Skin of body (tissue), 2 donors: ENCODE data around the gene CASZ1. TPM values are rescaled to one million over a fixed set of nuclear protein-coding genes. Genes with fewer than 3 reads are reported as not detected.
A peak's percentile ranks its signal among the peaks of the same experiment; 100 is the strongest.

Experiments used
- DNase-seq: peaks from one replicate; lab custom pipeline; 2025; lab: John Stamatoyannopoulos, UW
- total RNA-seq: library from RNA; depleted of rRNA; stranded (reverse); fragments of >200 nt; gene quantifications from one replicate; pipeline ENCODE4 v1.2.3, GENCODE V29; 2014

CASZ1 gene
- total RNA-seq, 1 donor from 2014 or later = 34.0 TPM

DNA sequence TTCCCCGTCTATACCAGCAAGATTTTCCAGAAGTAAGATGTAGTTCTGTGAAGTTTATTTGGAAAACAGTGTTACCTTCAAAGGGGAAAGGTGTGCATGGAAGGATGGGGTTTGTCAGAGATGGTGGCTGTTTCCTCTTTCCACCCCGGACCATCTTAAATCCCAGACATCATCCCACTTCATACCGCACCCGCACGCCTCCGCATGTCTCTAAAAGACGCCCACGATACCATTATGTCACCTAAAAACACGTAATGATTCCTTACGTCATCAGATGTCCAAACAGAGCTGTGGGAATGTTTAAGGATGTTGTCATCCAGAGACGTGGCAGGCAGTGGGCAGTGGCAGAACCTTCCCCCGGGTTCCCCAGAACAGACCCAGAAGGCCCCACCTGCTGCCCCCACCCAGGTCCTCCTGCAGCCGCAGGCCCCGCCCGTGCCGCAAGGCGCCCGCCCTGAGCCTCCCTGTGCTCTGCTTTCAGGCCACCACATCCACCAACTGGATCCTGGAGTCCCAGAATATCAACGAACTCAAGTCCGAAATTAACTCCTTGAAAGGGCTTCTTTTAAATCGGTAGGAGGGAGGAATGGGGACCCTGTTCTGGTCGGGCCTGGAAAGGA lies 169.5 kb downstream of the CASZ1 start:
- DNase-seq = no peak

DNA sequence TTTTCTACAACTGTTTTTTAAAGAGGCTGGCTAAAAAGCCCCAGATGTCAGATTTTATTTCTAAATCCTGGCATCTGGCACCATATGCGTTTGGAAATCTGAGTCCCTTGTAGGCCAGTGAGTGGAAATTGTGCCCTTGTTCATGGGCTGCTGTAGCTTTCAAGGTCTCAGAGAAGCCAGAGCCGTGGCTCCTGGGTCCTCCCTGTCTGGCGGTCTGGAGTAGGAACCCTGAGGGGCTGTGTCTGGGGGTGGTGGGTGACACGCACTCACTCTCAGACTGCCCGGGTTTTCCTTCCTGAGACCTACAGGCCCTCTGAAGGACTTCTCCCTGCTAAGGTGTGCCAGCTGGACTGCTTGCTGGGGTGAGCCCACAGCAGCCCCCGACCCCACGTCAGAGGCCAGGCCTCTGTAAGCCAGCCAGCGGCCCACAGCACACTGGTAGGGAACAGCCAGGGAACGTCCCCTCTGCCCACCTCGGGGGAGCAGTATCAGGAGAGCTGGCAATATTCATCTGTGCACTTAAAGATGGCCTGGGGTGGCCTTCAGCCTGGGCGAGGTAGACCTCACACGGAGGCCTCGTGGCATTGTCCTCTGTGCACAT lies 170.2 kb downstream of the CASZ1 start:
- DNase-seq = peak; percentile 69

GRCh38 chr1:10625554-10625953 lies 170.9 kb downstream of the CASZ1 start:
- DNase-seq = peak; percentile 69

DNA sequence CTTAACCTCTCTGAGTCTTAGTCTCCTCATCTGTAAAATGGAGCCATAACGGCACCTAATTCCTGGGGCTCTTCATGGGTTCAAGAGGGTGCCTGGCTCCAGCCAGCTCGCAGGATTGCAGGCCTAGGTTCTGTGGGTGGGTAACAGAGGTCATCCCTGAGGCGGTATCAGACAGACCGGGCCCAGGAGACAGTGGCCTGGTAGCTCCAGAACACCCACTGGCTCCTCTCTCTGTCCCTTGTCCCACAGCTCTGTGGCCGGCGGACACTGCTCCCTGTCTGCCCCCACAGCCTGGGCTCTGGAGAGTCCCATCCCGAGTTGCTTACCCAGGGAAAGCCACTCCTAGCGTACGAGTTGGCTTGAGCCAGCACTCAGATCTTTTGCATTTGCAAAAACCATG lies 171.4 kb downstream of the CASZ1 start:
- no peak for DNase-seq

- DNase-seq = no peak
Measured at GRCh38 chr1:10624256-10625050, 172.0 kb downstream of the CASZ1 start.

- DNase-seq = no peak
Measured at GRCh38 chr1:10623686-10624145, 172.7 kb downstream of the CASZ1 start.

DNA sequence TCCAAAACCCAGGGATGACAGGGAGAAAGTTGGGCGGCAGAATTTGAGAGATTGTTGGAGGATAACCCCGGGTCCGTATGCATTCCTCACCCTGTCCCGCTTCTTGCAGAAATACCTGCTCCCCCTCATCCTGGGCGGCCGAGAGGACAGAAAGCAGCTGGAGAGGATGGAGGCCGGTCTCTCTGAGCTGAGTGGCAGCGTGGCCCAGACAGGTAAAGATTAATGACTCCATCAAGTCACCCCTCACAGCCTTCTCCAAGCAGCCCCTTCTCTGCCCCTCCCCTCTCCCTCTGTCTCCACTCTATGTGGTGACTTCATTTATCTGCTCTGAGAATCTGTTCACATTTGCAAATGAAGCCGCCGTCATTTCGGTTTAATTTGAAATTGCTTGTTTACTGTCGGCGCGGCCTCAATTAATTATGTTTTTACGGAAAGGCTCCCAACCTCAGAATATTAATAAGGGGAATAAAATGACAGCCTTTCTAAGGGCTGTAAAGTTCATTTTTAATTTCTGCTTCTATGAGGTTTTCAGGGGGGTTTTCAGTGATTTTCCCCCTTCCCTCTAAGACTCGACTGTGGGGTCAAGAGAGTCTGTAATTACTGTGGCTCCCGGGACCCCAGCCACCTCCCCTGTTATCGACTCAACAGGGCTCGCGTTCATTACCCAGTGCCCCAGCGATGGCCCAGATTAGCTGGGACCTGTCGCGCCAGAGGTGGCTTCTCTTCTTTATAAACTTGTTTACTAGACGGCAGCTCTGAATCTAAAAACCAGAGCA lies 173.3 kb downstream of the CASZ1 start:
- DNase-seq = no peak

- no peak for DNase-seq
Measured at GRCh38 chr1:10621906-10622305, 174.5 kb downstream of the CASZ1 start.

DNA sequence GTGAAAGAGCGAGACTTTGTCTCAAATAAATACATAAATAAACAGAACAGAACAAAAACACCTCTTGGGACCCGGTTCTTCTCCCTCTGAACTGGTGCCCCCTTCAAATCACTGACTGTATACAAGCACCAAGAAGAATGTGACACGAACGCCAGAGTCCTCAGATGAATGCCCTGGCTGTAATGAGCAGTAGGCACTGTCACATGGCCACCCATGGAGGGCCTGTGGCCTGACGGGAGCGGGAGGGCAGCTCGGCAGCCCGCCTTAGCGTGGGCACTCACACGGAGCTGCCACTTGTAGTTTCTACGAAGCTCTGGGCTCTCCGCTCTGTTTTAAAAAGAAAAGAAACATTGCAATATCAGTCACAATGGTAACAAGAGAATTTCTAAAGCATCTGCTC lies 175.7 kb downstream of the CASZ1 start:
- DNase-seq = no peak

DNA sequence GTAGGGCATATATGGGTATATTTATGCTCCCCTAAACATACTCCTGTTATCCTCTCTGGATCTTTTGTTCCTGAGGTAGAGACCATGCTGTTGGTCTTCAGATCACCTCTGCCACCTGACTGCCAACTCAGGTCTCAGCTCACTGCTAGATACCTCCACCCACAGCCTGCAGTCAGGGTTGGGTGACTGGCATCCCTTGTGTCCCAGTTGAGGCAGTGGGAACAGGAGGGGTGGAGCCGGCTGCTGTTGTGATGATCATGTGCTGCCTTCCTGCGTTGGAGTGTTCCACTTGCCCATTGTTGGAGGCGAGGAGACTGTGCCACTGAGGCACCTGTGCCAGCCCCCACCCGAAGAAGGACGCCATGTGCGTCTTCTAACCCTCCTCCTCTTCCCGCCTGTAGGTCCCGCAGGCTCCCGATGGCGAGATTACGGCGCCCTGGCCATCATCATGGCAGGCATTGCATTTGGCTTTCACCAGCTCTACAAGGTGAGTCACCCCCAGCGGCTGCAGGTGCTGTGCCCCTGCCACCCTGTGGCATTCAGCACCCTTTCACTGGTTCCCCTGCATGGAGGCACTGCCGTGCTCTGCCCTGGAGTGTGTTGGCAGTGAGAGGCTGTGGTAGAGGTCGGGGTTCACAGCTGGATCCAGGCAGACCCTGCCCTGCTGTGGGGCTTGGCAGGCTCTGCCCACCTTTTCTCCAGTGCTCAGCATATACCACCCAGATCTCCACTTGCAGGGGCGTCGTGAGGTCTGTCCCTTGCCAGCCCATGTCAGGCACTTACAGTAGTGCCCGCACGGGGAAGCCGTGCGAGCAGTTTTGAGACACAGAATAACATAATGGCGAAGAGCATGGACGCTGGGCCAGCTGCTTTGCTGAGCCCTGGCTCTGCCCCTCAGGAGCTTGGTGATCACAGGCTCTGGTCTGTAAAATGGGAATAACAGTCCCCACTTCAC lies 178.2 kb downstream of the CASZ1 start:
- DNase-seq = no peak

DNA sequence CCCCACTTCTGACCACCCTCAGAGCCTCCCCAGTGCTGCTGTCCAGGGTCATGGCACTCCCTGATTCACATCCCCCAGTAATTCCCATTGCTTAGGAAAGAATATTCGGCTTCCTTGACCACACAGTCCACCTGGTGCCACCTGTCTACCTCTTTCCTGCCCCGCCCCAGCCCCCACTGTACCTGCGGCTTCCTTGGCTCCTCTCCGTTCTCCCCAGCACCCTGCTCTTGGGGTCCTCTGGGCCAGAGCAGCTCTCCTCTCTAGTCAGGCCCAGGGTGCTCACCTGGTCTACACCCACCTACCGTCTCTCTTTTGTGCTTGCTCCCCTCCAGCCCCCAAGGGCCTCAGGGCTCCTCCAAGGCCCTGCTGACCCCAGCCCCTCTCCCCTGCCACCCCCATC lies 179.1 kb downstream of the CASZ1 start:
- DNase-seq = no peak

DNA sequence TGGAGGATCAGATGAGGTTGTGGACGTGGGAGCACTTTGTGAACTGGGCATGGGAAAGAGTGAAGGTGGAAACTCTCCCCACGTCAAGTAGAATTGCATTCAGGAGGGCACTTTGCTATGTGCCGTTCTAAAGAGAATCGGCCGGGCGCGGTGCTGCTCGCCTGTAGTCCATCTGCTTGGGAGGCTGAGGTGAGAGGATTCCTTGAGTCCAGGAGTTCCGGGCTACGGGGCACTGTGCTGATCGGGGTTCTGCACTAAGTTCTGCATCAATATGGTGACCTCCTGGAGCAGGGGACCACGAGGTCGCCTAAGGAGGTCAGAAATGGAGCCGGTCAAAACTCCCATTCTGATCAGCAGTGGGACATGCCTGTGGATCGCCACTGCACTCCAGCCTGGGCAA lies 179.8 kb downstream of the CASZ1 start:
- no peak for DNase-seq

DNA sequence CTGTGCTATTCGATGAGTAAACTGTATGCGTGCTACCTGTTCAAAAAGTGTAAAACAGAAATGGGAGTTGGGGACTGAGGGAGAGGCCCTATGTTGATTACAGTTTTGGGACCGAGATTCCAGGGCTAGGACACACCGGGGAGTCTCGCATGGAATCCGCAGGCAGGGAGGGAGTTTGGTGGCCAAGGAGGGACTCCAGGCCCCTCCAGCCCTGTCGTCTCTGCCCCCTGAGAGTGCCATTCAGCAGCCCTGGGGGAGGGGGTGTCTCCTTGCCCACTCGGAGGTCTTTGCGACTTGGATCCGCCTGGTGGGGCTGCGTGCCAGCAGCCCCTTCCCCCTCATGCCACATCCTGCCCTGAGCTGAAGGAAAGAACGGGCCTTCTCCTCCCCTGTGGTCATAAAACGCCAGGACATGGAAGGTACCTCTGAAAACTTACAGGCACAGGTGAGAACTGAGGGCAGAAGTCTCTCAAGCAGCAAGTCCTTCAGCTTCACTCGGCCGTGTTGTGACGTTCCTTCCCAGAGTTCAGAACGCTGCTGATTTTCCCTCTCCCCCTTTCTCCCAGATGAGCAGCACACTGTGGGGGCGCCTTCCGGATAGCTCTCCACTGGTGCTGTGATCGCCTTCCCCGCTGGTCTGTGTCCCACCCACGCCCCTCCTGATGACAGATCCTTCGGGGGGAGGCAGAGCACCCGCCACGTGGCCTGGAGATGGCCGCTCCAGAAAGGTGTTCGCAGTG lies 180.3 kb downstream of the CASZ1 start:
- DNase-seq = no peak

DNA sequence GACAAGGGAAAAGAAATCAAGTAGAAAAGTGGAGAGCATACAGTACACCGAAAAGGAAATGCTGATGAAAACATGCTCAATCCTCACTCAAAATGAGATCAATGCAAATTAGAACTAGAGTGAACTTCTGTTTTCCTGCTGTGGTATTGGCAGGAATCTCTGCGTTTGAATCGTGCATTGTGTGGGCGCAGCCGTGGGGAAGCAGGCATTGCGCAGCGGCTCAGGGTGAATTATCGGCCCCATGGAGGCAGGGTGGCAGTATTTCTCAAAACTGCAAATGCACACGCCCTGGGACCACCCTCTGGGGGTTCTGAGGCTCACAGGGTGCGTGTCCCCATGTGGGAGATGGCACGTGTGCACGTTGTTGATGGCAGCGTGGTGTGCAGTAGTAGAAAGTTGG lies 181.1 kb downstream of the CASZ1 start:
- DNase-seq = no peak

DNA sequence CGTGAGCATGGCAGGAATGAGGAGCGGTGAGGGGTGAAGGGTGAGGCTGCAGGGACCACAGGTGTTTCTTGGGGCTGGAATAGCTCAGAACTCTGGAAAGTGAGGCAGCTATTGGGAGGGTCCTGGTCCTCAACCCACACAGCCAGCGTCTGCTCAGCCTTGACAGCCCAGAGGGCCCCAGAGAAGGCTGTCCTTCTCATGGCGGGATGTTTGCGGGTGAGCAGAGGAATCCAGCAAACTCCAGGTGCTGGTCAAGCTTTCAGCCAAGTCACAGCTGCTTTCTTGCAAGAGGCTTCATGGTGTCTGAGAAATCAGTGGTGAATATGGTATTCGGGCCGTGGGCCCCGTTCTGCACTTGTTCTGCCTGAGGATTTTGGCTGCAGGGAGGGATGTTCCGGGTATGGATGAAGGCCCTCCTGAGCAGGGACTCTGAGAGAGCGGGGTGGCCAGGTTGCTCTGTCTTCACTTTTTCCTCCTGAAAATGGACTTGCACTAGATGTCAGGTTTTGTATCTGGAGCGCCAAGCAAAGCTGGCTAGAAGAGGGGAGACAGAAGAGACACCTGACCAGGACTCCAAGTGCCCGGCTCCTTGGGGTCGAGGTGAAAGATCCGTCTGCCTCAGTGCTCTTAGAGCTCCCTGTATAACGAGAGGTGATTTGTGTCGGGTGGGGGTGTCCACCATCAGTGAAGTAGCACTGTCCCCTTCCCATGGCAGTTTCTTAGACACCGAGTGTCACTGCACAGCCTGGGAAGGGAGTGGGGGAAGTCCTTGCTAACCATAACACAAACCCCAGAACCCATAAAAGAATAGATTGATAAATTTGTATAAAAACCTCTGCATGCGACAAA lies 181.8 kb downstream of the CASZ1 start:
- no peak for DNase-seq

- DNase-seq = no peak
Measured at GRCh38 chr1:10613861-10614260, 182.6 kb downstream of the CASZ1 start.

GRCh38 chr1:10613340-10613739 lies 183.1 kb downstream of the CASZ1 start:
- DNase-seq = no peak

DNA sequence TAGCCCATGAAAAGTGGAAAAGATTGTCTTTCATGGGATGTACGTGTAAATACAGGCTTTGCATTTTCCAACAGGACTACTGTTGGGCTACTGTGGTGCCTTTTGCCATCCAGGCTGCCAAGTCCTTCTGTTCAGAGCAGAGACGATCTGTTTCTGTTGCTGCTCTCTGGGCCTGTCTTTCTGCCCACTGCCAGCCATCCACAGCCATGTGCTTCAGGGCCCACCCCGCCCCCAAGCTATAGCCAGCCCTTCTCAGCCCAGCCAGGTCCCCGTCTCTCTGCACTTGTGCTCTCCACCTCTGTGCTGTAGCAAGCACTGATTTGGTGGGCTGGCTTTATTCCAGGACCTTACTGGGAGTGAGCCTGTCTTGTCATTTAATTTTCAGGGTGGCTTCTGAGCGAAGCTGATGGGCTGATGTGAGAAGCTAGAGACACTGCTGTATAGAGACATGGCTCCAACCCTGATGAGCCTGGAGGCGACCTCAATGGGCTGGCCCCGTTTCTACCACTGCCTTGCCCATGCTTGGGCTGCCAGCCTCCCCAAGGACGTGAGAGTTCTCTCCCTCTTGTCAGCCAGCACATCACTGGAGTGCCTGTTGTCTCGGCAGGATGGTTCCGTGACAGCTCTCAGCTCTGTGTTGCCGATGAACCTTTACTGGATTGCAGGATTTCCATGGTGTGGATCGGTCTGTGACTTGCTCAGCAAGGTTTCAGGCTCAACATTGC lies 183.8 kb downstream of the CASZ1 start:
- DNase-seq = no peak
